Lower leg skin (tissue), 3 donors: ENCODE results near the gene IL1RN.

Experiments used
- POLR2A ChIP-seq, 2 donors: fragments of 450-650 bp; IDR thresholded peaks; one replicate each; pipeline ENCODE4 v1.6.1; 2016 to 2017; ENCODE audit warnings: antibody characterized with exemption in 2 of 2, mild to moderate bottlenecking in 1 of 2, moderate library complexity in 1 of 2
- TF ChIP-seq, protein P1 (sequence below), 3 donors: fragments of 450-650 bp; IDR thresholded peaks; one replicate each; pipeline ENCODE4 v1.5.1; 2016; ENCODE audit warnings: antibody characterized with exemption in 3 of 3, mild to moderate bottlenecking in 3 of 3, moderate library complexity in 2 of 3

DNA sequence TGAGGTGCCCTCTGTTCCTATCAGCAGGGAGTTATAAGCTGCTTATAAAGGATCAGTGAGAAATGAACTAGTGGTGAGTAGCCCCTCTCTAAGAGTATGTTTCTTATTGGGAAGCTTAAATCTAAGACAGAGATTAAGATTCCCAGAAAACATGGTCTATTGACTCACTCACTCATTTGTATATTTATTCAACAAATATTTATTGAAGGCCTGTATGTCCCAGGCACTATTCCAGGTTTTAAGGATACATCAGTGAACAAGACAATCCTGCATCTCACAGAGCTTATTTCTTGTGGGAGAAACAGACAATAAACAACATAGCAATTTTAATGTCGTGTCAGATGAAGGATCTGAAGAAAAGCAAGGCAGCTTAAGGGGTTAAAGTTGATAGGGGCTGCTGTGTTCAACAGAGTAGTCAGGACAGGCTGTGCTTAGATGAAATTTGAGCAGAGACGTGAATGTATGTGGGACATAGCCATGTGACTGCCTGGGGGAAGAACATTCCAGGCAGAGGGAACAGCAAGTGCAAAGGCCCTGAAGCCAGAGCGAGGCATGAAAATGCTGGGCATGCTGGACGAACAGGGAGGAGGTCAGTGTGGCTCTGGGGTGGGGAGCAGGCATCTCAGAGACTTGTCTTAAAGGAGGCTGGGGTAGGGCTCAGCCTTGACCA, 31.6 kb downstream of the IL1RN start:
- no peak for TF ChIP-seq POLR2A (IDR thresholded peaks at IDR 0.05)
- TF ChIP-seq, protein P1, sequence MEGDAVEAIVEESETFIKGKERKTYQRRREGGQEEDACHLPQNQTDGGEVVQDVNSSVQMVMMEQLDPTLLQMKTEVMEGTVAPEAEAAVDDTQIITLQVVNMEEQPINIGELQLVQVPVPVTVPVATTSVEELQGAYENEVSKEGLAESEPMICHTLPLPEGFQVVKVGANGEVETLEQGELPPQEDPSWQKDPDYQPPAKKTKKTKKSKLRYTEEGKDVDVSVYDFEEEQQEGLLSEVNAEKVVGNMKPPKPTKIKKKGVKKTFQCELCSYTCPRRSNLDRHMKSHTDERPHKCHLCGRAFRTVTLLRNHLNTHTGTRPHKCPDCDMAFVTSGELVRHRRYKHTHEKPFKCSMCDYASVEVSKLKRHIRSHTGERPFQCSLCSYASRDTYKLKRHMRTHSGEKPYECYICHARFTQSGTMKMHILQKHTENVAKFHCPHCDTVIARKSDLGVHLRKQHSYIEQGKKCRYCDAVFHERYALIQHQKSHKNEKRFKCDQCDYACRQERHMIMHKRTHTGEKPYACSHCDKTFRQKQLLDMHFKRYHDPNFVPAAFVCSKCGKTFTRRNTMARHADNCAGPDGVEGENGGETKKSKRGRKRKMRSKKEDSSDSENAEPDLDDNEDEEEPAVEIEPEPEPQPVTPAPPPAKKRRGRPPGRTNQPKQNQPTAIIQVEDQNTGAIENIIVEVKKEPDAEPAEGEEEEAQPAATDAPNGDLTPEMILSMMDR (IDR thresholded peaks at IDR 0.05): no peak
